ENCODE data around the gene KCNQ1OT1.

Gene KCNQ1OT1

DNA sequence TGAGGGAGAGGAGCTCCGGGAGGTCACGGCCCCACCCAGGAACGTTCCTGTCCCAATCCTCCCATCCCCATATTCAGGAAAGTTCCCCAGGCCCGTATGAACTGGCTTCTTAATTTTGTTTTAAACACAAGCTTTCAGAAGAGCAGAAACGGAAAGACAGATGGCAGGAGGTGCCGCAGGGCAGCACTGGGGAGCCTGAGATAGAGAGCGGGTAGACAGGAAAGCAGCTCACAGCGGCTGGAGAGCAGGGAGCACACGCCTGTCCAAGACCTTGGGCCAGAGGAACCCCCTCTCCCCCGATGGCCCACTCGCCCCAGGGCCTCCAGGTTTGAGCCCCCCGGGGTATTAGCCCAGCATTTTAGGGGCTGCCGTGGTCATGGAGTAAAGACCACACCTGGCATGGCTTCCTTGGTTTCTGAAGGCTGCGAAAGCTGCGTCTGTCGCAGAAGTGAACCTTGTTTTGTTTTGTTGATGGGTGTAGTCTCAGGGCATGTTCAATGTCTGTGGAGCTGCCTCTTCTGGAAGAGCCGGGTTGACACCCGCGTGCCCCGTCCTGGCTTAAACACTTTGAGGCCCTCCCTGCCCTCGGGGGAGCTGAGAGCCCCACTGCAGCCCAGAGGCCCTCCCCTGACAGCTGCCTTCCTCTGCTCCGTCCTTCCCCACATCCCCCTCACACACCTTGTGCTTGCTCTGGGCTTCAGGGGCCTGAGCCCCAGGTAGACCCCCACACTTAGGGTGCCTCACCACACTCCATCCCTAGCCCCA, 17.9 kb upstream of the KCNQ1OT1 start:
- Mint-ChIP-seq H3K27ac (no peak overlapping the region), H3K4me3 (no peak overlapping the region), H3K36me3 (peaks cover 2% of the 10 kb centered on the region), H3K27me3 (no peaks in the 10 kb centered on the region), H3K9me3 (ENCODE audit: low read depth) (no peaks in the 10 kb centered on the region), H3K4me1 (ENCODE audit: low read depth) (no peaks in the 10 kb centered on the region)

DNA sequence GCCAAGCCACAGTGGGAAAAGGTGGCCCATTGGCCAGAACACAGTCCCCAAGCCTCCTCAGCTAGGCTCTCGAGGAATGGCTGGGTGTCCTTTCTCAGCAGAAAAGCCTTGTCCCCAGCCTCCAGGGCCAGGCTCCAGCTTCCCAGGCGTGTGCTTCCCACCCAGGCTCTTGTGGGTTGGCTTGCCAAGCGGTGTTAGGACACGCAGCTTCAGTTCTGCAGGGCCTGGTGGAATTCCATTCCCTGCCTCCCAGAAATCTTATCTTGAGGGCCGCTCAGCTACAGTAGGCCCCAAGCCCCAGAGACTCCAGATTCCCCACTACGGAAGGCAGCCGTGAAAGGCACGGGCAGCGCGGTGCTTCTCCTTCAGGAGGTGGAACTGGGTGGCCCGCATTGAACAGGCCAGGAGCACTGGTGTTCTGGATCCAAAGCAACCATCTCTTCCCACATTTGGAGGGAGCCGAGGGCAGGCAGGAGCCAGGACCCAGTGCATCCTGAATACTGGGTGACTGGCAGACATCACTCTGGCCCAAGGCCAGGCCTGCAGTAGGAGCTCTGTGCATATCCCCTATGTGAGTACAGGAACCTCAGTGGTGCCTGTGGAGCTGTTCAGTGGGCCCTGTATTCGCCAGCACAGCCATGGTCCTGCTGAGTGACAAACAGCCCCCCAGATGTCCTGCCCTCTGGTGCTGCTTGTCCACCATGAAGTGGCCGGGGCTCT, 16.7 kb upstream of the KCNQ1OT1 start:
- no peak overlapping the region for H3K27ac Mint-ChIP-seq
- peaks cover 2% of the 10 kb centered on the region for H3K36me3 Mint-ChIP-seq
- H3K4me3 Mint-ChIP-seq, result no peak overlapping the region
- no peaks in the 10 kb centered on the region for H3K27me3 Mint-ChIP-seq
- no peaks in the 10 kb centered on the region for H3K4me1 Mint-ChIP-seq (ENCODE audit: low read depth)
- no peaks in the 10 kb centered on the region for H3K9me3 Mint-ChIP-seq (ENCODE audit: low read depth)

DNA sequence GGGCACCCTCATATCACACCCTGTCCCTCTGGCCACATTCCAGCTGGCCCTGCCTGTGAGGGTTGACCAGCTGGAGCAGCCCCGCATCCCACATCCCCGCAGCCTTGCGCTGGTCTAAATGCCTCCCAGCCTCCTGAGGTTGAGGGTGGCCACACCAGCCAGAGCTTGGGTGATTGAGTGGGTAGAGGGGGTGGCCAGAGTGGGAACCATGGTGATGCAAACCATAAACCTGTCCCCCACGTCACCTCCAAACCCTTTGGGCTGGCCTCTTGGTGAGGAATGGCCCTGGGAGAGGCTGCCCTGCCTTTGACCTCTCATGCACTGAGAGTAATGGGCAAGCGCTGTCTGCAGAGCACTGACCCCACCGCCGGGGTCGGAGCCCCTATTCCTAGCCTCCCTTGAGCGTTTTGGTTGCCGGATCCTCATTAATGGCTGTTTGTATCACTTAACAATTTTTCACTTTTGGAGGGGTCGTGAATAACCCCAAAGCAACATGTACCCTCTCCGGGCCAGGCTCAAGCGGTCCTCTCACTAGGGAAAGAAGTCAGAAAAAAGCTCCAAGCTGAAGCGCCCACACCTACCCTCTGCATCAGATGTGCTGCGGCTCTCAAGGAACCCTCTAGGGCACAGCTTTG, 16.0 kb upstream of the KCNQ1OT1 start:
- Mint-ChIP-seq H3K9me3 (ENCODE audit: low read depth) (no peaks in the 10 kb centered on the region), H3K36me3 (peaks cover 6% of the 10 kb centered on the region), H3K4me1 (ENCODE audit: low read depth) (no peaks in the 10 kb centered on the region), H3K27me3 (no peaks in the 10 kb centered on the region), H3K27ac (no peak overlapping the region), H3K4me3 (no peak overlapping the region)

DNA sequence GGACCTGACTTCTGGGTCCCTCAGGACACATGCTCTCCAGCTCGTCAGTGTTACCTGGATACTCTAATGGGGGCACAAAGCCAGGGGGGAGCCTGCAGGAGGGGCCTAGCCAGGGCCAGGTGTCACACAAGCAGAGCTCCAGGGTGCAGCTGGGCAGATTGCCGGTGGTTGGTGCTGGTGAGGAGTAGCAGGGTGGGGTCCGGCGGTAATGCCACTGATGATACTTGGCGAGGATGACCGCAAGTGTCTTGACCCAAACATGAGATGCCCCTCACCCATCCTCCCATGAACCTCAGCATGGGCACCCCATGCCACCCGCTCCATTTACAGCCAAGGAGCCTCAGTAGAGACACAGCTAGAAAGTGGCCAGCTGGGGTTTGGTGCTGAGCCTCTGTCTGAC, 15.1 kb upstream of the KCNQ1OT1 start:
- H3K27me3 Mint-ChIP-seq, result no peaks in the 10 kb centered on the region
- H3K4me3 Mint-ChIP-seq, result no peak overlapping the region

GRCh38 chr11:2714463-2714800, 14.6 kb upstream of the KCNQ1OT1 start:
- peaks cover 19% of the 10 kb centered on the region for H3K36me3 Mint-ChIP-seq
- no peaks in the 10 kb centered on the region for H3K27me3 Mint-ChIP-seq
- no peak overlapping the region for H3K4me3 Mint-ChIP-seq
- H3K9me3 Mint-ChIP-seq (ENCODE audit: low read depth), result peaks cover 12% of the 10 kb centered on the region
- H3K4me1 Mint-ChIP-seq (ENCODE audit: low read depth), result no peaks in the 10 kb centered on the region
- no peak overlapping the region for H3K27ac Mint-ChIP-seq

More for the DNA sequence above, 15.1 kb upstream of the KCNQ1OT1 start:
- Mint-ChIP-seq H3K27ac (no peak overlapping the region), H3K4me1 (ENCODE audit: low read depth) (no peaks in the 10 kb centered on the region), H3K9me3 (ENCODE audit: low read depth) (peaks cover 9% of the 10 kb centered on the region), H3K36me3 (peaks cover 14% of the 10 kb centered on the region)

GRCh38 chr11:2713661-2714462, 14.1 kb upstream of the KCNQ1OT1 start:
- H3K27me3 Mint-ChIP-seq, result no peaks in the 10 kb centered on the region
- no peak overlapping the region for H3K4me3 Mint-ChIP-seq
- peaks cover 20% of the 10 kb centered on the region for H3K36me3 Mint-ChIP-seq
- H3K27ac Mint-ChIP-seq, result no peak overlapping the region
- peaks cover 12% of the 10 kb centered on the region for H3K9me3 Mint-ChIP-seq (ENCODE audit: low read depth)
- no peaks in the 10 kb centered on the region for H3K4me1 Mint-ChIP-seq (ENCODE audit: low read depth)

DNA sequence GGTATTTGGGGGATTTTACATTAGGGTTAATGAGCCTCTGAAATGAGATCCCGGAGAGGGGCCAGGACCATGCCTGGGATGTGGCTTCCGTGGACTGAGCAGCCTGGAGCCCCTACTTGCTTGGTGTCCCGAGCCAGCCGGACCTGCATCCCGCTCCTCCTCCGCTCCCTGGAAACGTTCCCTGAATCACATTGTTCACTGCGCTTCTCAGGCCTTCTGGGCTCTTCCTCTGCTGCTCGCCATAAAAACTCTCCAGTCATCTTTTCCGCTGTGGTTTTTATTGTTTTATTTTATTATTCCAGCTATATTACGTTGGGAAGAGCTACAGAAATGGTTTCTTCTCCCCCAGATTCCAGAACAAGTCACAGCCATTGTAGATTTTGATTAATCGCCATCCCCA, 13.3 kb upstream of the KCNQ1OT1 start:
- H3K36me3 Mint-ChIP-seq, result peaks cover 20% of the 10 kb centered on the region
- no peaks in the 10 kb centered on the region for H3K27me3 Mint-ChIP-seq
- H3K9me3 Mint-ChIP-seq (ENCODE audit: low read depth), result peaks cover 12% of the 10 kb centered on the region
- H3K27ac Mint-ChIP-seq, result no peak overlapping the region
- no peak overlapping the region for H3K4me3 Mint-ChIP-seq
- no peaks in the 10 kb centered on the region for H3K4me1 Mint-ChIP-seq (ENCODE audit: low read depth)

GRCh38 chr11:2711161-2711560, 11.4 kb upstream of the KCNQ1OT1 start:
- Mint-ChIP-seq H3K27ac (no peak overlapping the region), H3K4me3 (no peak overlapping the region), H3K4me1 (ENCODE audit: low read depth) (no peaks in the 10 kb centered on the region), H3K27me3 (no peaks in the 10 kb centered on the region), H3K9me3 (ENCODE audit: low read depth) (peaks cover 12% of the 10 kb centered on the region), H3K36me3 (peaks cover 20% of the 10 kb centered on the region)

DNA sequence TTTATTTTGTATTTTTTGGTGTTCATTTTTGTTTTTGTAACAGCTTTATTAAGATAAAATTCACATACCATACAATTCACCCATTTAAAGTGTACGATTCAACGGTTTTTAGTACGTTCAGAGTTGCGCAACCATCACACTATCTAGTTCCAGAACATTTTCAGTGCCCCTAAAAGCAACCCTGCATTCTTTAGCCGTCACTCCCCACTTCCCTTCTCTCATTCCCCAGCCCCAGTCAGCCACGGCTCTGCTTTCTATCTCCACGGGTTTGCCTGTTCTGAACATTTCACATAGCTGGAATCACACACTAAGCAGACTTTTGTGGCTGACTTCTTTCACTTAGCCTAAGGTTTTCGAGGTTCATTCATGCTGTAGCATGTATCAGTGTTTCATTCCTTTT, 9.6 kb upstream of the KCNQ1OT1 start:
- Mint-ChIP-seq H3K27ac (no peak overlapping the region), H3K4me3 (no peak overlapping the region), H3K36me3 (peaks cover 25% of the 10 kb centered on the region), H3K9me3 (ENCODE audit: low read depth) (peaks cover 12% of the 10 kb centered on the region), H3K4me1 (ENCODE audit: low read depth) (no peaks in the 10 kb centered on the region), H3K27me3 (no peaks in the 10 kb centered on the region)

DNA sequence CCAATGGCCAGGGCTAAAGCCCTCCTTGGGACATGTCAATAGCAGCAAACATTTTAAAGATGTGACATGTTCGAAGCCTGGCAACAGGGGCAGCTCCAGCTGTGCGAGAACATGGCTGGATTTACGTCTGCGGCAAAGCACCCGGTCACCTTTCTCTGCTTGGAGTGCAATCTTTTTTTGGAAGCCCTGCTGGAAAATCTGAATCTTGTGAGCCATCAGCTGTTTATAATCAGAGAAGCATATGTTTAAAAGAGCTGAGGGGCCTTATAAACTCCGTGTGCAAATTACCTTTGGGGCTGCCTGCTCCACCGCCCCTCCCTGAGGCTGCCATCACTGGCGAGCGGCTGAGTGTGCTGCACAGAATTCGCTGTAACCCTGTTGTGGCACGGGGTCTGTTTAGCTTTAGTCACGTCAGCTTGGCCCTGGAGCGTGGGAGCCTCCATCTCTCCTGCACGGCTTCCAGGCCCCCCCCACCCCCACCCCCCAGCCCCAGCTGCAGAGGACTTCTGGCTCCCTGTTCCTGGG, 9.0 kb upstream of the KCNQ1OT1 start:
- H3K9me3 Mint-ChIP-seq (ENCODE audit: low read depth), result peaks cover 12% of the 10 kb centered on the region
- H3K27me3 Mint-ChIP-seq, result no peaks in the 10 kb centered on the region
- no peaks in the 10 kb centered on the region for H3K4me1 Mint-ChIP-seq (ENCODE audit: low read depth)
- H3K36me3 Mint-ChIP-seq, result peaks cover 25% of the 10 kb centered on the region
- no peak overlapping the region for H3K27ac Mint-ChIP-seq
- H3K4me3 Mint-ChIP-seq, result no peak overlapping the region

GRCh38 chr11:2708151-2708581, 8.4 kb upstream of the KCNQ1OT1 start:
- H3K9me3 Mint-ChIP-seq (ENCODE audit: low read depth), result peaks cover 12% of the 10 kb centered on the region
- H3K4me1 Mint-ChIP-seq (ENCODE audit: low read depth), result no peaks in the 10 kb centered on the region
- H3K36me3 Mint-ChIP-seq, result peaks cover 24% of the 10 kb centered on the region
- H3K4me3 Mint-ChIP-seq, result no peak overlapping the region
- no peaks in the 10 kb centered on the region for H3K27me3 Mint-ChIP-seq
- no peak overlapping the region for H3K27ac Mint-ChIP-seq

DNA sequence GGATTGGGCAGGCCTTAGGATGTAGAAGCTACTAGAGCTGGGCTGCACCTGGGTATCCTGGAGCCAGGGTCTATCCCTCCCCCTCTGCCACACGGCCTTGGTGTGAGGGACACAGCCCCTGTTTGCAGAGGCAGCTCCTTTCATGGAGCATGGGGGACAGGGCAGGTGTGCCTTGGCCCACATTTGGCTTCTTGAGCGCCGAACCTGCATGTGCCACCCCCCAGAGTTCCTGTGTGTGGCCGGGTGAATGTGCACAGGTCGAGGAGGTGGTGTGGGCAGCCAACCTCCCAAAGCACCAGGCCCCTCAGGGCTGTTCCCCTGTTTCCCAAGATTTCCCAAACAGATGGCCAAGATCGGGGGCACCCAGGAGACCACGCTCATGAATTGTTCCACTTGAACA, 7.9 kb upstream of the KCNQ1OT1 start:
- Mint-ChIP-seq H3K4me1 (ENCODE audit: low read depth) (no peaks in the 10 kb centered on the region), H3K4me3 (no peak overlapping the region), H3K36me3 (peaks cover 23% of the 10 kb centered on the region), H3K9me3 (ENCODE audit: low read depth) (peaks cover 12% of the 10 kb centered on the region), H3K27me3 (no peaks in the 10 kb centered on the region), H3K27ac (no peak overlapping the region)

GRCh38 chr11:2706321-2706720, 6.5 kb upstream of the KCNQ1OT1 start:
- peaks cover 21% of the 10 kb centered on the region for H3K36me3 Mint-ChIP-seq
- H3K4me1 Mint-ChIP-seq (ENCODE audit: low read depth), result no peaks in the 10 kb centered on the region
- H3K4me3 Mint-ChIP-seq, result no peak overlapping the region
- no peak overlapping the region for H3K27ac Mint-ChIP-seq
- H3K9me3 Mint-ChIP-seq (ENCODE audit: low read depth), result peaks cover 12% of the 10 kb centered on the region
- no peaks in the 10 kb centered on the region for H3K27me3 Mint-ChIP-seq

DNA sequence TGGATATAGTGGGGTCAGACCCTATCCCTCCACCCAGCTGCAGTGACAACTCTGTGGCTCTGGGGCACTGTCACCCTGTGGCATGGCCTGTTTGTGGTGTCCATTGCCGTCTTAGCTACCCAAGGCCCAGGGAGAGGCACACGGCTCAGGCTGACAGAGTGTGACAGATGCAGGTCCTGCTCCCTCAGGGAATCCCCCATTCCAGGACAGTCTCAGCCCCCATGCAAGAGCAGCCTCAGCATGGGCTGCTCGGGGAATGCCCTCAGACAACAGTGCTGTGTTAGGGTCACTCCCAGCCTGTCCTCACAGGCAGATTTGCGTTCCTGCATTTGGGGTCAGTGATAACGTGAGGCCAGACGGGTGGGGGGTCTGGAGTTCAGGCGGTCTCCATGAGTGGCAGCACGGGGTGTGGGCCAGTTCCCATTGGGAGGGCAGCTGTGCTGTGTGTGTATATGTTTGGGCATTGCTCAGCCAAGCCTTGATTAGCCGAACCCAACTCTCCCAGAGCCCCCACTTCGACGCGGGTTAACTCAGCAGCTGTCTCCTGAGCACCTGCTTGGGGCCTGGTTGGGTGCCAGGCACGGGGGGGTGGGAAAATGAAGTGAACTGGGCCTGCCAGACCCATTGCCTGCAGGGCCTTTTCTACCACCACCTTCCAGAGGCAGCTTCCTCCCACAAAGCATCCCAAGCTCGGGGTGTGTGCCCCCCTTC, 5.3 kb upstream of the KCNQ1OT1 start:
- Mint-ChIP-seq H3K4me1 (ENCODE audit: low read depth) (no peaks in the 10 kb centered on the region), H3K27me3 (no peaks in the 10 kb centered on the region), H3K4me3 (no peak overlapping the region), H3K27ac (no peak overlapping the region), H3K36me3 (peaks cover 12% of the 10 kb centered on the region), H3K9me3 (ENCODE audit: low read depth) (peaks cover 5% of the 10 kb centered on the region)

Data from activated naive CD8-positive, alpha-beta T cell (primary cell).